H9 (cell line): ENCODE measurements around the gene SH3PXD2B. TPM values are rescaled to one million over a fixed set of nuclear protein-coding genes. Genes with fewer than 3 reads are reported as not detected.

Source experiments
- DNase-seq: peaks from one replicate; pipeline ENCODE4 v3.0.0-alpha.2; 2017
- H2AFZ ChIP-seq: one replicate; pipeline ENCODE4 v1.6.1; 2013; ENCODE audit warnings: mild to moderate bottlenecking, low read length, control low read depth, moderate library complexity
- H2AK5ac ChIP-seq: 2 replicates; pipeline ENCODE4 v1.6.1; 2013; ENCODE audit warnings: low read length, control low read depth, mixed read lengths; ENCODE audit not compliant: insufficient read length
- H2BK120ac ChIP-seq: one replicate; pipeline ENCODE4 v1.6.1; 2013; ENCODE audit warnings: low read depth, mild to moderate bottlenecking, low read length, control low read depth, inconsistent platforms; ENCODE audit not compliant: poor library complexity, severe bottlenecking
- H2BK12ac ChIP-seq: 2 replicates; pipeline ENCODE4 v1.6.1; 2013; ENCODE audit warnings: low read length, control low read depth, mixed read lengths, low read depth; ENCODE audit not compliant: insufficient read length
- H2BK15ac ChIP-seq: 2 replicates; pipeline ENCODE4 v1.6.1; 2013; ENCODE audit warnings: low read depth, low read length, control low read depth
- H2BK20ac ChIP-seq: one replicate; pipeline ENCODE4 v1.6.1; 2013; ENCODE audit warnings: low read depth, mild to moderate bottlenecking, low read length, control low read depth, inconsistent platforms; ENCODE audit not compliant: poor library complexity, severe bottlenecking
- H2BK5ac ChIP-seq: 2 replicates; pipeline ENCODE4 v1.6.1; 2013; ENCODE audit warnings: low read length, control low read depth, mixed read lengths; ENCODE audit not compliant: insufficient read length
- H3K14ac ChIP-seq: 2 replicates; pipeline ENCODE4 v1.6.1; 2013; ENCODE audit warnings: low read length, control low read depth; ENCODE audit not compliant: insufficient read depth
- H3K18ac ChIP-seq: 2 replicates; pipeline ENCODE4 v1.6.1; 2013; ENCODE audit warnings: low read depth, mild to moderate bottlenecking, mixed read lengths, low read length, control low read depth; ENCODE audit not compliant: insufficient read length
- H3K23ac ChIP-seq: 2 replicates; pipeline ENCODE4 v1.6.1; 2013; ENCODE audit warnings: low read length, control low read depth, mixed read lengths, low read depth; ENCODE audit not compliant: insufficient read length
- H3K23me2 ChIP-seq: 2 replicates; pipeline ENCODE4 v1.6.1; 2013; ENCODE audit warnings: low read depth, mild to moderate bottlenecking, mixed read lengths, low read length, control low read depth; ENCODE audit not compliant: insufficient read length, poor library complexity, severe bottlenecking
- H3K27ac ChIP-seq: 2 replicates; pipeline ENCODE4 v1.5.1; 2013; ENCODE audit warnings: low read length, control low read depth, mixed read lengths, low read depth; ENCODE audit not compliant: insufficient read length
- H3K27me3 ChIP-seq: 2 replicates; pipeline ENCODE4 v1.6.1; 2013; ENCODE audit warnings: low read length, control low read depth, inconsistent platforms; ENCODE audit not compliant: insufficient read depth
- H3K4ac ChIP-seq: 2 replicates; pipeline ENCODE4 v1.6.1; 2013; ENCODE audit warnings: low read depth, mild to moderate bottlenecking, control low read depth, inconsistent platforms, low read length, moderate library complexity
- H3K4me1 ChIP-seq: 2 replicates; pipeline ENCODE4 v1.6.1; 2013; ENCODE audit warnings: low read length, control low read depth, inconsistent platforms; ENCODE audit not compliant: insufficient read depth
- H3K4me2 ChIP-seq: 2 replicates; pipeline ENCODE4 v1.6.1; 2013; ENCODE audit warnings: low read length, control low read depth, mixed read lengths; ENCODE audit not compliant: insufficient read length, insufficient read depth
- H3K56ac ChIP-seq: 2 replicates; pipeline ENCODE4 v1.6.1; 2013; ENCODE audit warnings: low read depth, mild to moderate bottlenecking, mixed read lengths, low read length, control low read depth; ENCODE audit not compliant: insufficient read length
- H3K79me1 ChIP-seq: 2 replicates; pipeline ENCODE4 v1.6.1; 2013; ENCODE audit warnings: low read depth, mild to moderate bottlenecking, moderate library complexity, low read length, control low read depth, inconsistent platforms; ENCODE audit not compliant: insufficient read depth, poor library complexity, severe bottlenecking
- H3K79me2 ChIP-seq: 2 replicates; pipeline ENCODE4 v1.6.1; 2013; ENCODE audit warnings: low read length, control low read depth, inconsistent platforms; ENCODE audit not compliant: insufficient read depth
- H3K9ac ChIP-seq: 2 replicates; pipeline ENCODE4 v1.6.1; 2013; ENCODE audit warnings: low read length, control low read depth, mixed read lengths; ENCODE audit not compliant: insufficient read length; ENCODE audit errors: extremely low read depth
- H3K9me3 ChIP-seq: one replicate; pipeline ENCODE4 v1.6.1; 2013; ENCODE audit warnings: low read depth, low read length, inconsistent platforms; ENCODE audit not compliant: control insufficient read depth
- H3T11ph ChIP-seq: one replicate; pipeline ENCODE4 v1.6.1; 2013; ENCODE audit warnings: mild to moderate bottlenecking, low read length, control low read depth, inconsistent platforms
- H4K20me1 ChIP-seq: one replicate; pipeline ENCODE4 v1.6.1; 2013; ENCODE audit not compliant: control insufficient read depth, insufficient read length, insufficient read depth
- H4K5ac ChIP-seq: 2 replicates; pipeline ENCODE4 v1.6.1; 2013; ENCODE audit warnings: low read depth, mild to moderate bottlenecking, mixed read lengths, low read length, control low read depth; ENCODE audit not compliant: insufficient read length
- H4K8ac ChIP-seq: replicated peaks from 2 replicates; pipeline ENCODE4 v1.6.1; 2013; ENCODE audit warnings: low read length, control low read depth, mixed read lengths, low read depth; ENCODE audit not compliant: insufficient read length
- H4K91ac ChIP-seq: 2 replicates; pipeline ENCODE4 v1.6.1; 2013; ENCODE audit warnings: low read depth, mild to moderate bottlenecking, moderate library complexity, mixed read lengths, low read length, control low read depth; ENCODE audit not compliant: insufficient read length
- H3K27ac Mint-ChIP-seq, 3 experiments: 2 replicates in 2 of 3; 3 replicates in 1 of 3; pipeline ENCODE4 v1.8.0; 2020 to 2021; ENCODE audit warnings: mixed read lengths in 3 of 3, mild to moderate bottlenecking in 1 of 3, moderate library complexity in 1 of 3
- H3K27me3 Mint-ChIP-seq: 2 replicates; pipeline ENCODE4 v1.8.0; 2021; ENCODE audit warnings: low read depth, mild to moderate bottlenecking, moderate library complexity, mixed read lengths
- H3K36me3 Mint-ChIP-seq, 3 experiments: 2 replicates in 2 of 3; 3 replicates in 1 of 3; pipeline ENCODE4 v1.8.0; 2020 to 2021; ENCODE audit warnings: low read depth in 3 of 3, mixed read lengths in 3 of 3; ENCODE audit not compliant: insufficient read depth in 1 of 3
- H3K4me1 Mint-ChIP-seq, 2 experiments: 2 replicates each; pipeline ENCODE4 v1.8.0; 2020; ENCODE audit warnings: mixed read lengths in 2 of 2
- H3K4me3 Mint-ChIP-seq, 2 experiments: 2 replicates in 1 of 2; 3 replicates in 1 of 2; pipeline ENCODE4 v1.8.0; 2020 to 2021; ENCODE audit warnings: mild to moderate bottlenecking in 2 of 2, mixed read lengths in 2 of 2, moderate library complexity in 1 of 2
- H3K9me3 Mint-ChIP-seq, 2 experiments: 2 replicates in 1 of 2; 3 replicates in 1 of 2; pipeline ENCODE4 v1.8.0; 2020; ENCODE audit warnings: mild to moderate bottlenecking in 2 of 2, mixed read lengths in 2 of 2, moderate library complexity in 1 of 2
- WGBS: extraction: QIAGEN DNeasy Blood & Tissue Kit; methylation state at CpG from one replicate; pipeline ENCODE4 v1.1.7; 2013; ENCODE audit warnings: missing lambda C conversion rate, low lambda C conversion rate, mixed read lengths; ENCODE audit not compliant: insufficient read length; ENCODE audit errors: extremely low coverage; 5-methylcytosine and 5-hydroxymethylcytosine counted together
- total RNA-seq: library from RNA; stranded (reverse); gene quantifications from 2 replicates; pipeline ENCODE4 v1.2.1, GENCODE V29; 2021
- TF ChIP-seq, protein P1 (sequence below): fragments of 200-600 bp; sonication (generic); conservative IDR thresholded peaks from 3 replicates; pipeline ENCODE4 v1.8.0; 2021; ENCODE audit warnings: antibody characterized with exemption, mild to moderate bottlenecking

SH3PXD2B gene
- total RNA-seq, 1 experiment from 2014 or later = 49.0 TPM

DNA sequence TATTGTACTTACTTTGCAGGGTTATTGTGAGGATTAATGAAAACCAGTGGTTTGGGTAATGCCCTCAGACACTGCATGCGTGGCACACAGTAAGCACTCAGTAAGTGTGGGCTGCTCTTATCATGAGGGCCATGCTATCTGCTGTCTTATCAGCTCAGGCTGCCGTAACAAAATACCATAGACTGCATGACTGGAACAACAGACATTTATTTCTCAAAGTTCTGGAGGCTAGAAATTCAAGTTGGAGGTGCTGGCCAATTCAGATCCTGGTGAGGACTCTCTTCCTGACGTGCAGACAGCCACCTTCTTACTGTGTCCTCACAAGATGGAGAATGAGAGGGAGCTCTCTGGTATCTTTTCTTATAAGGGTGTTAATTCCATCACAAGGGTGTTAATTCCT lies 23.9 kb upstream of the SH3PXD2B start:
- H2BK5ac ChIP-seq = no peak overlapping the region
- H3K27ac ChIP-seq = no peak overlapping the region

More for the DNA sequence above, 23.9 kb upstream of the SH3PXD2B start:
- Histone ChIP-seq H3K4ac (no peak overlapping the region), H2BK15ac (no peak overlapping the region), H3K9ac (no peak overlapping the region), H3K4me2 (no peak overlapping the region), H3K4me1 (no peaks in the 10 kb centered on the region), H3K14ac (no peak overlapping the region), H3K9me3 (no peaks in the 10 kb centered on the region), H2BK20ac (no peak overlapping the region), H2BK12ac (no peak overlapping the region), H4K20me1 (no peaks in the 10 kb centered on the region), H4K8ac (no peak overlapping the region), H3K23ac (no peak overlapping the region), H3K27me3 (no peaks in the 10 kb centered on the region), H3K79me2 (no peaks in the 10 kb centered on the region), H3K23me2 (no peaks in the 10 kb centered on the region), H3K56ac (no peak overlapping the region), H3K18ac (no peak overlapping the region), H2AFZ (no peak overlapping the region), H2BK120ac (no peak overlapping the region), H3T11ph (no peak overlapping the region), H3K79me1 (no peaks in the 10 kb centered on the region), H4K91ac (no peak overlapping the region), H4K5ac (no peak overlapping the region), H2AK5ac (no peak overlapping the region)
- Mint-ChIP-seq H3K9me3 (no peaks in the 10 kb centered on the region; a peak in 1 of 5 replicates), H3K27ac (no peak overlapping the region), H3K4me3 (no peak overlapping the region), H3K36me3 (no peaks in the 10 kb centered on the region), H3K27me3 (peaks cover 15% of the 10 kb centered on the region), H3K4me1 (peaks cover 7 to 8% of the 10 kb centered on the region in 2 experiments; a peak in 3 of 4 replicates)
- no CpG with 5 or more reads among the region's 3 CpGs for WGBS
- TF ChIP-seq, protein P1, sequence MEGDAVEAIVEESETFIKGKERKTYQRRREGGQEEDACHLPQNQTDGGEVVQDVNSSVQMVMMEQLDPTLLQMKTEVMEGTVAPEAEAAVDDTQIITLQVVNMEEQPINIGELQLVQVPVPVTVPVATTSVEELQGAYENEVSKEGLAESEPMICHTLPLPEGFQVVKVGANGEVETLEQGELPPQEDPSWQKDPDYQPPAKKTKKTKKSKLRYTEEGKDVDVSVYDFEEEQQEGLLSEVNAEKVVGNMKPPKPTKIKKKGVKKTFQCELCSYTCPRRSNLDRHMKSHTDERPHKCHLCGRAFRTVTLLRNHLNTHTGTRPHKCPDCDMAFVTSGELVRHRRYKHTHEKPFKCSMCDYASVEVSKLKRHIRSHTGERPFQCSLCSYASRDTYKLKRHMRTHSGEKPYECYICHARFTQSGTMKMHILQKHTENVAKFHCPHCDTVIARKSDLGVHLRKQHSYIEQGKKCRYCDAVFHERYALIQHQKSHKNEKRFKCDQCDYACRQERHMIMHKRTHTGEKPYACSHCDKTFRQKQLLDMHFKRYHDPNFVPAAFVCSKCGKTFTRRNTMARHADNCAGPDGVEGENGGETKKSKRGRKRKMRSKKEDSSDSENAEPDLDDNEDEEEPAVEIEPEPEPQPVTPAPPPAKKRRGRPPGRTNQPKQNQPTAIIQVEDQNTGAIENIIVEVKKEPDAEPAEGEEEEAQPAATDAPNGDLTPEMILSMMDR = no peak
- DNase-seq = no peak
